Keratinocyte (primary cell): ENCODE measurements around the gene SERPINI2. TPM values are rescaled to one million over a fixed set of nuclear protein-coding genes. Genes with fewer than 3 reads are reported as not detected.
A peak's percentile ranks its signal among the peaks of the same experiment; 100 is the strongest.

ENCODE experiments used
- DNase-seq: peaks from one replicate; pipeline ENCODE4 v3.0.0-alpha.2; 2011; ENCODE audit warnings: low read depth, missing footprints, low spot score
- FAIRE-seq: peaks from 2 replicates; lab custom pipeline; 2011; peaks lifted over from hg19 to GRCh38; lab: Jason Lieb, UNC
- H2AFZ ChIP-seq: 2 replicates; pipeline ENCODE4 v1.6.0; 2012; ENCODE audit warnings: low read length, control low read depth, inconsistent platforms; ENCODE audit not compliant: control insufficient read depth
- H3K27ac ChIP-seq: 2 replicates; pipeline ENCODE4 v1.5.1; 2011; ENCODE audit warnings: low read length; ENCODE audit not compliant: control insufficient read depth, insufficient read depth
- H3K27me3 ChIP-seq: 3 replicates; pipeline ENCODE4 v1.6.0; 2011; ENCODE audit warnings: low read length; ENCODE audit not compliant: control insufficient read depth, insufficient read depth; ENCODE audit errors: extremely low read depth
- H3K36me3 ChIP-seq, 2 experiments: 2 replicates in 1 of 2; 3 replicates in 1 of 2; pipeline ENCODE4 v1.5.1; 2011; ENCODE audit warnings: low read length in 2 of 2, mild to moderate bottlenecking in 1 of 2; ENCODE audit not compliant: control insufficient read depth in 2 of 2, insufficient read depth in 2 of 2; ENCODE audit errors: extremely low read depth in 1 of 2
- H3K4me1 ChIP-seq: 3 replicates; pipeline ENCODE4 v1.5.1; 2011; ENCODE audit warnings: low read length; ENCODE audit not compliant: control insufficient read depth, insufficient read depth; ENCODE audit errors: extremely low read depth
- H3K4me2 ChIP-seq: 3 replicates; pipeline ENCODE4 v1.6.0; 2011; ENCODE audit warnings: low read depth, low read length; ENCODE audit not compliant: control insufficient read depth, insufficient read depth; ENCODE audit errors: extremely low read depth
- H3K4me3 ChIP-seq, 3 experiments: fragments of 200-600 bp in 1 of 3; sonication (generic) in 1 of 3; 2 replicates in 2 of 3; 3 replicates in 1 of 3; pipeline ENCODE4 v1.5.1; 2011 to 2016; ENCODE audit warnings: low read length in 3 of 3, mild to moderate bottlenecking in 3 of 3, control low read depth in 2 of 3, inconsistent platforms in 1 of 3, low read depth in 1 of 3, mixed read lengths in 1 of 3, mixed run types in 1 of 3, moderate library complexity in 1 of 3; ENCODE audit not compliant: control insufficient read depth in 2 of 3, insufficient read depth in 2 of 3; ENCODE audit errors: extremely low read depth in 1 of 3
- H3K79me2 ChIP-seq: 2 replicates; pipeline ENCODE4 v1.6.0; 2012; ENCODE audit warnings: low read length; ENCODE audit not compliant: control insufficient read depth, insufficient read depth
- H3K9ac ChIP-seq: 3 replicates; pipeline ENCODE4 v1.6.0; 2011; ENCODE audit warnings: low read length; ENCODE audit not compliant: control insufficient read depth, insufficient read depth; ENCODE audit errors: extremely low read depth
- H3K9me1 ChIP-seq: 3 replicates; pipeline ENCODE4 v1.6.0; 2011; ENCODE audit warnings: low read length; ENCODE audit not compliant: control insufficient read depth, insufficient read depth; ENCODE audit errors: extremely low read depth
- H3K9me3 ChIP-seq: 2 replicates; pipeline ENCODE4 v1.5.1; 2012; ENCODE audit warnings: low read depth, low read length; ENCODE audit not compliant: control insufficient read depth
- H4K20me1 ChIP-seq: 3 replicates; pipeline ENCODE4 v1.6.0; 2011; ENCODE audit warnings: low read length; ENCODE audit not compliant: control insufficient read depth, insufficient read depth; ENCODE audit errors: extremely low read depth
- EZH2 ChIP-seq: IDR thresholded peaks from one replicate; pipeline ENCODE4 v1.6.1; 2012; ENCODE audit warnings: inconsistent platforms, mild to moderate bottlenecking, low read length, moderate library complexity
- dilution Hi-C: fragments of 300-500 bp; cut with MboI; formaldehyde crosslinking; loops from one replicate; pipeline ENCODE4 v1.7.0; 2020; ENCODE audit warnings: low sequenced_read_pairs; ENCODE audit not compliant: extremely low pct_ligation_motif_present
- polyA plus RNA-seq, 5 experiments: library from polyadenylated mRNA; depleted of rRNA in 3 of 5; stranded (reverse) in 3 of 5; stranded (forward) in 1 of 5; unstranded in 1 of 5; fragments of >200 nt; gene quantifications; 1 replicate in 1 of 5; 2 replicates in 3 of 5; 3 replicates in 1 of 5; pipeline versions ENCODE4 v1.2.1 to v1.2.3, GENCODE V29; 2011 to 2012; ENCODE audit warnings: missing spikeins in 2 of 5, low read depth in 1 of 5, low replicate concordance in 1 of 5
- TF ChIP-seq, protein P1 (sequence below), 3 experiments: IDR thresholded peaks in 1 of 3; conservative IDR thresholded peaks in 1 of 3; optimal IDR thresholded peaks in 1 of 3; 2 replicates in 2 of 3; 3 replicates in 1 of 3; pipeline versions ENCODE3 to v1.5.1; 2011; ENCODE audit warnings: low read length in 3 of 3, mild to moderate bottlenecking in 3 of 3, moderate library complexity in 2 of 3, control low read depth in 1 of 3, inconsistent platforms in 1 of 3; ENCODE audit not compliant: insufficient read depth in 2 of 3; ENCODE audit errors: extremely low read depth in 1 of 3

SERPINI2 gene
- polyA plus RNA-seq, 1 donor (not counting 4 experiments of a cell fraction or from before 2014, with no cell fraction given) = not detected

DNA sequence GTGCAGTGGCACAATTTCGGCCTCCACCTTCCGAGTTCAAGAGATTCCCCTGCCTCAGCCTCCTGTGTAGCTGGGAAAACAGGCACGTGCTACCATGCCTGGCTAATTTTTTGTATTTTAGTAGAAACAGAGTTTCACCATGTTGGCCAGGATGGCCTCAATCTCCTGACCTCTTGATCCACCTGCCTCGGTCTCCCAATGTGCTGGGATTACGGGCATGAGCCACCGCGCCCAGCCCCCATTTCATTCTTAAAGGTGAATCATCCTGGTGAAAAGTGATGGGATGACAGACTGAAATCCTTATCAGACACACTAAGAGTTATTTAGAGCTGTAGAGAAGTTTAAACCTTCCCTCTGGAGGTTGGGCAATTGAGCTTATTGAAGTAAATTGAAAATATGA, 24.1 kb upstream of the SERPINI2 start:
- H3K9me3 ChIP-seq = no peaks in the 10 kb centered on the region
- no peaks in the 10 kb centered on the region for H3K9me1 ChIP-seq
- H3K79me2 ChIP-seq = no peaks in the 10 kb centered on the region
- DNase-seq = no peak
- no peak overlapping the region for H3K4me3 ChIP-seq
- H3K27me3 ChIP-seq = no peaks in the 10 kb centered on the region
- H4K20me1 ChIP-seq = no peaks in the 10 kb centered on the region
- dilution Hi-C loops = no loop called here
- no peak overlapping the region for H3K4me2 ChIP-seq
- no peak for FAIRE-seq
- no peak overlapping the region for H2AFZ ChIP-seq
- TF ChIP-seq, protein P1, sequence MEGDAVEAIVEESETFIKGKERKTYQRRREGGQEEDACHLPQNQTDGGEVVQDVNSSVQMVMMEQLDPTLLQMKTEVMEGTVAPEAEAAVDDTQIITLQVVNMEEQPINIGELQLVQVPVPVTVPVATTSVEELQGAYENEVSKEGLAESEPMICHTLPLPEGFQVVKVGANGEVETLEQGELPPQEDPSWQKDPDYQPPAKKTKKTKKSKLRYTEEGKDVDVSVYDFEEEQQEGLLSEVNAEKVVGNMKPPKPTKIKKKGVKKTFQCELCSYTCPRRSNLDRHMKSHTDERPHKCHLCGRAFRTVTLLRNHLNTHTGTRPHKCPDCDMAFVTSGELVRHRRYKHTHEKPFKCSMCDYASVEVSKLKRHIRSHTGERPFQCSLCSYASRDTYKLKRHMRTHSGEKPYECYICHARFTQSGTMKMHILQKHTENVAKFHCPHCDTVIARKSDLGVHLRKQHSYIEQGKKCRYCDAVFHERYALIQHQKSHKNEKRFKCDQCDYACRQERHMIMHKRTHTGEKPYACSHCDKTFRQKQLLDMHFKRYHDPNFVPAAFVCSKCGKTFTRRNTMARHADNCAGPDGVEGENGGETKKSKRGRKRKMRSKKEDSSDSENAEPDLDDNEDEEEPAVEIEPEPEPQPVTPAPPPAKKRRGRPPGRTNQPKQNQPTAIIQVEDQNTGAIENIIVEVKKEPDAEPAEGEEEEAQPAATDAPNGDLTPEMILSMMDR (optimal IDR thresholded peaks at IDR 0.05 in 1 of 3, IDR thresholded peaks at IDR 0.05 in 1 of 3, conservative IDR thresholded peaks at IDR 0.05 in 1 of 3; ENCODE audit: extremely low read depth in 1 of 3, insufficient read depth in 2 of 3, low read length in 3 of 3) = no peak
- no peak for TF ChIP-seq EZH2
- no peak overlapping the region for H3K9ac ChIP-seq
- no peak overlapping the region for H3K27ac ChIP-seq
- no peaks in the 10 kb centered on the region for H3K4me1 ChIP-seq
- H3K36me3 ChIP-seq = no peaks in the 10 kb centered on the region

DNA sequence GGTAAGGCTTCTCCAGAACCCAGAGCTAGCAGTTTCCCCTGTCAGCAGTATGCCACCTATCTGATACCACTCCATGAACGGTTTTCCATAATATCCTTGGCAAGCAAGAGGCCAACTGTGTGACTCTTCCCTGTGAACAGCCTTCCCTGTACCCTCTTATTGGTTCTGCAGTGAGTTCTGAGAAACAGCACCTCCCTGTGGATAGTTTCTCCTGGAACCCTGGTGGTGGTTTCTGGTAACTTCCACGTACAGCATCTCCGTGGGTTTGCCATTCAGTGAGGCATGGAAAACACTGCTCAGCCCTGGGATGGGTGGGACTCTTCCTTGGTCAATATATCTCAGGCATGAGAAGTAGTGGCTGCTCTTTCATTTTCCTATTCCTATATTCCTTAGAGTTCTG, 19.4 kb upstream of the SERPINI2 start:
- TF ChIP-seq, protein P1 (optimal IDR thresholded peaks at IDR 0.05 in 1 of 3, IDR thresholded peaks at IDR 0.05 in 1 of 3, conservative IDR thresholded peaks at IDR 0.05 in 1 of 3; ENCODE audit: extremely low read depth in 1 of 3, insufficient read depth in 2 of 3, low read length in 3 of 3) = peak; percentile 8 to 48 (median 23)
- TF ChIP-seq EZH2 = no peak
- Histone ChIP-seq H3K79me2 (no peaks in the 10 kb centered on the region), H3K4me2 (no peak overlapping the region), H4K20me1 (no peaks in the 10 kb centered on the region), H3K27ac (no peak overlapping the region), H3K4me1 (no peaks in the 10 kb centered on the region), H3K9me3 (no peaks in the 10 kb centered on the region), H3K9ac (no peak overlapping the region), H3K27me3 (no peaks in the 10 kb centered on the region), H3K4me3 (no peak overlapping the region), H2AFZ (no peak overlapping the region), H3K9me1 (no peaks in the 10 kb centered on the region), H3K36me3 (no peaks in the 10 kb centered on the region)
- FAIRE-seq (no peak), DNase-seq (no peak)
- dilution Hi-C loops = no loop called here
